KMS-11 (cell line): ENCODE measurements around the gene ASCC1.
"Not testable (repeated sequence)": the region's sequence is repeated elsewhere in the genome, so short reads cannot be mapped to it uniquely, and the experiment has no call there.

Source experiments
- H2AFZ ChIP-seq: fragments of 200-600 bp; sonication (generic); 2 replicates; pipeline ENCODE4 v1.6.1; 2016; ENCODE audit warnings: antibody characterized with exemption, mixed run types, low read depth
- H3K27ac ChIP-seq: fragments of 200-600 bp; sonication (generic); 2 replicates; pipeline ENCODE4 v1.6.1; 2016; ENCODE audit warnings: mild to moderate bottlenecking, mixed run types
- H3K27me3 ChIP-seq: fragments of 200-600 bp; sonication (generic); 2 replicates; pipeline ENCODE4 v1.6.1; 2017; ENCODE audit warnings: mild to moderate bottlenecking, low read depth, mixed run types, moderate library complexity; ENCODE audit not compliant: insufficient read depth
- H3K36me3 ChIP-seq: fragments of 200-600 bp; sonication (generic); 2 replicates; pipeline ENCODE4 v1.6.1; 2017; ENCODE audit warnings: mild to moderate bottlenecking, mixed run types; ENCODE audit not compliant: insufficient read depth
- H3K4me1 ChIP-seq: fragments of 200-600 bp; sonication (generic); 2 replicates; pipeline ENCODE4 v1.6.1; 2016; ENCODE audit warnings: mild to moderate bottlenecking, low read depth, mixed run types; ENCODE audit not compliant: poor library complexity, severe bottlenecking
- H3K4me2 ChIP-seq: fragments of 200-600 bp; sonication (generic); 2 replicates; pipeline ENCODE4 v1.7.0; 2016; ENCODE audit warnings: mild to moderate bottlenecking, mixed run types
- H3K4me3 ChIP-seq: fragments of 200-600 bp; sonication (generic); IDR thresholded peaks from 2 replicates; pipeline ENCODE4 v1.6.1; 2017; ENCODE audit warnings: low read depth, low read length, mixed read lengths; ENCODE audit not compliant: insufficient read depth
- H3K79me2 ChIP-seq: fragments of 200-600 bp; sonication (generic); 2 replicates; pipeline ENCODE4 v1.6.1; 2016; ENCODE audit warnings: low read depth, mixed run types; ENCODE audit not compliant: insufficient read depth
- H3K9ac ChIP-seq: fragments of 200-600 bp; sonication (generic); 2 replicates; pipeline ENCODE4 v1.6.1; 2016; ENCODE audit warnings: mild to moderate bottlenecking, mixed run types
- H4K20me1 ChIP-seq: fragments of 200-600 bp; sonication (generic); 2 replicates; pipeline ENCODE4 v1.6.1; 2016; ENCODE audit warnings: mild to moderate bottlenecking, mixed run types; ENCODE audit not compliant: insufficient read depth
- TF ChIP-seq, protein P1 (sequence below): fragments of 200-600 bp; sonication (generic); conservative IDR thresholded peaks from 2 replicates; pipeline ENCODE4 v1.6.1; 2017; ENCODE audit warnings: low read depth, mild to moderate bottlenecking, antibody characterized with exemption, low read length, moderate library complexity, mixed read lengths

The ASCC1 gene

DNA sequence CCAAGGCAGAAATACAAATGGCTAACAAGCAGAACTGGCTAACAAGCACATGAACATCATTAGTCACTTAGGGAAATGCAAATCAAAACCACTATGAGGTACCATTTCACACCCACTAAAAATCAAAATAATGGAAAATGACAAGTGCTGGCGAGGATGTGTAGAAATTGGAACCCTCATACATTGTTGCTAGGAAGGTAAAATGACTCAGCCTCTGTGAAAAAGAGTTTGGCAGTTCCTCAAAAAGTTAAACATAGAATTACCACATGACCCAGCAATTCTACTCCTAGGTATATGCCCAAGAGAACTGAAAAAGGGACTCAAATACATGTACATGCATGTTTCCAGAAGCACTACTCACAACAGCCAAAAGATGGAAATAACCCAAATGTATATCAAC is 53.1 kb downstream of the ASCC1 start:
- H3K27ac ChIP-seq, result no peak overlapping the region
- H3K27me3 ChIP-seq, result no peaks in the 10 kb centered on the region
- TF ChIP-seq, protein P1, sequence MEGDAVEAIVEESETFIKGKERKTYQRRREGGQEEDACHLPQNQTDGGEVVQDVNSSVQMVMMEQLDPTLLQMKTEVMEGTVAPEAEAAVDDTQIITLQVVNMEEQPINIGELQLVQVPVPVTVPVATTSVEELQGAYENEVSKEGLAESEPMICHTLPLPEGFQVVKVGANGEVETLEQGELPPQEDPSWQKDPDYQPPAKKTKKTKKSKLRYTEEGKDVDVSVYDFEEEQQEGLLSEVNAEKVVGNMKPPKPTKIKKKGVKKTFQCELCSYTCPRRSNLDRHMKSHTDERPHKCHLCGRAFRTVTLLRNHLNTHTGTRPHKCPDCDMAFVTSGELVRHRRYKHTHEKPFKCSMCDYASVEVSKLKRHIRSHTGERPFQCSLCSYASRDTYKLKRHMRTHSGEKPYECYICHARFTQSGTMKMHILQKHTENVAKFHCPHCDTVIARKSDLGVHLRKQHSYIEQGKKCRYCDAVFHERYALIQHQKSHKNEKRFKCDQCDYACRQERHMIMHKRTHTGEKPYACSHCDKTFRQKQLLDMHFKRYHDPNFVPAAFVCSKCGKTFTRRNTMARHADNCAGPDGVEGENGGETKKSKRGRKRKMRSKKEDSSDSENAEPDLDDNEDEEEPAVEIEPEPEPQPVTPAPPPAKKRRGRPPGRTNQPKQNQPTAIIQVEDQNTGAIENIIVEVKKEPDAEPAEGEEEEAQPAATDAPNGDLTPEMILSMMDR, result no peak
- no peaks in the 10 kb centered on the region for H3K36me3 ChIP-seq
- no peak overlapping the region for H3K4me2 ChIP-seq
- no peak overlapping the region for H3K9ac ChIP-seq
- H4K20me1 ChIP-seq, result no peaks in the 10 kb centered on the region
- H2AFZ ChIP-seq, result no peak overlapping the region
- H3K4me1 ChIP-seq, result peaks cover 10% of the 10 kb centered on the region
- no peak overlapping the region for H3K4me3 ChIP-seq
- H3K79me2 ChIP-seq, result no peaks in the 10 kb centered on the region

GRCh38 chr10:72158176-72158575 is 57.9 kb downstream of the ASCC1 start:
- Histone ChIP-seq H4K20me1 (no peaks in the 10 kb centered on the region), H3K9ac (no peak overlapping the region), H3K4me2 (no peak overlapping the region), H3K4me1 (no peaks in the 10 kb centered on the region), H3K4me3 (no peak overlapping the region), H3K36me3 (no peaks in the 10 kb centered on the region), H3K27ac (no peak overlapping the region), H3K27me3 (no peaks in the 10 kb centered on the region), H3K79me2 (no peaks in the 10 kb centered on the region), H2AFZ (no peak overlapping the region)
- TF ChIP-seq, protein P1, result no peak

DNA sequence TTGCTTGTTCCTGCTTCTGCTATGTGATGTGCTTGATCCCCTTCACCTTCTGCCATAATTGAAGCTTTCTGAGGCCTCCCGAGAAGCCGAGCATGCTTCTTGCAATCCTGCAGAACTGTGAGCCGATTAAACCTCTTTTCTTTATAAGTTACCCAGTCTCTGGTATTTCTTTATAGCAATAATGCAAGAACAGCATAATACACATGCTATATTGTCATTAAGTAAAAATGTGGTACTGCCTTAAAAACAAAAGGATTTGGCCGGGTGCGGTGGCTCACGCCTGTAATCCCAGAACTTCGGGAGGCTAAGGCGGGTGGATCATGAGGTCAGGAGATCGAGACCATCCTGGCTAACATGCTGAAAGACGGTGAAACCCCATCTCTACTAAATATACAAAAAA is 59.9 kb downstream of the ASCC1 start:
- Histone ChIP-seq H2AFZ (no peak overlapping the region), H3K9ac (no peak overlapping the region), H3K36me3 (no peaks in the 10 kb centered on the region), H4K20me1 (no peaks in the 10 kb centered on the region), H3K4me2 (no peak overlapping the region), H3K4me3 (no peak overlapping the region), H3K27me3 (no peaks in the 10 kb centered on the region), H3K27ac (no peak overlapping the region), H3K4me1 (no peaks in the 10 kb centered on the region), H3K79me2 (no peaks in the 10 kb centered on the region)
- TF ChIP-seq, protein P1, result no peak

GRCh38 chr10:72152286-72152685 is 63.8 kb downstream of the ASCC1 start:
- TF ChIP-seq, protein P1, result no peak
- H3K27me3 ChIP-seq, result no peaks in the 10 kb centered on the region
- no peaks in the 10 kb centered on the region for H4K20me1 ChIP-seq
- no peak overlapping the region for H2AFZ ChIP-seq
- no peaks in the 10 kb centered on the region for H3K36me3 ChIP-seq
- no peak overlapping the region for H3K9ac ChIP-seq
- H3K4me1 ChIP-seq, result no peaks in the 10 kb centered on the region
- H3K79me2 ChIP-seq, result no peaks in the 10 kb centered on the region
- no peak overlapping the region for H3K4me2 ChIP-seq
- H3K4me3 ChIP-seq, result no peak overlapping the region
- no peak overlapping the region for H3K27ac ChIP-seq

GRCh38 chr10:72150746-72151478 is 65.2 kb downstream of the ASCC1 start:
- H3K4me3 ChIP-seq, H3K27me3 ChIP-seq, H3K27ac ChIP-seq, H2AFZ ChIP-seq, H4K20me1 ChIP-seq, H3K79me2 ChIP-seq, H3K4me2 ChIP-seq, H3K9ac ChIP-seq, H3K36me3 ChIP-seq, H3K4me1 ChIP-seq: not testable (repeated sequence)

- not testable (repeated sequence) for H4K20me1 ChIP-seq, H3K36me3 ChIP-seq, H3K79me2 ChIP-seq, H3K4me1 ChIP-seq, H3K9ac ChIP-seq, H3K4me3 ChIP-seq, H3K27me3 ChIP-seq, H3K27ac ChIP-seq, H3K4me2 ChIP-seq, H2AFZ ChIP-seq
Observed at GRCh38 chr10:72147324-72147584, 68.8 kb downstream of the ASCC1 start.
